ENCODE results near the gene NCKIPSD.

DNA sequence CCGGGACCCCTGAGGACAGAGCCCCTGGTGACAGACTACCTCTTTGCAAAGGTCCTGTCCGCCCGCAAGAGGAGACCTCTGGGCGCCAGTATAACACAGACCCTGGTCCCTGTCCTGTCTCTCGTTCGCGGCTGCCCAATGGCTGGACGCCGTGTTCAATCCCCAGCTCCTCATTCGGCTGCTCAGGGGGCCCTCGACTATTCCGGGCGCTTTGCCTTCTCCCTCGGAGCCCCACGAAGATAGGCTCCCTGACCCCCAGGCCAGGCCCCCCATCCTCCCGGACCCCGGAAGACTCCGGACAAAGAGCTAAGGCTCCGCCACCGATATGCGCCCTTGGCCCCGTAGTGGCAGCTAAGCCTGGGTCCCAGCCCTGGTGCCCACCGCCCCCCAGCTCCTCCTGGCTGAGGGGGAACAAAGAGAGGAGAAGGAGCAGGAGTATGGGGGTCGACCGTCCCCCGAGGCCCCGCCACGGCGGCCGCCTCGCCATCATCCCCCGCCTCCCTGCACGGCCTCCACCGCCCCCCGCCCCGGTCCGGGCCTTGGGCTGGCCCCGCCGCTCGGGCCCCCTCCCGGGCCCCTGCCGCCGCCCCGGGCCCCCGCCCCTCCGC, 23.5 kb downstream of the NCKIPSD start:
- TF ChIP-seq, protein P1, sequence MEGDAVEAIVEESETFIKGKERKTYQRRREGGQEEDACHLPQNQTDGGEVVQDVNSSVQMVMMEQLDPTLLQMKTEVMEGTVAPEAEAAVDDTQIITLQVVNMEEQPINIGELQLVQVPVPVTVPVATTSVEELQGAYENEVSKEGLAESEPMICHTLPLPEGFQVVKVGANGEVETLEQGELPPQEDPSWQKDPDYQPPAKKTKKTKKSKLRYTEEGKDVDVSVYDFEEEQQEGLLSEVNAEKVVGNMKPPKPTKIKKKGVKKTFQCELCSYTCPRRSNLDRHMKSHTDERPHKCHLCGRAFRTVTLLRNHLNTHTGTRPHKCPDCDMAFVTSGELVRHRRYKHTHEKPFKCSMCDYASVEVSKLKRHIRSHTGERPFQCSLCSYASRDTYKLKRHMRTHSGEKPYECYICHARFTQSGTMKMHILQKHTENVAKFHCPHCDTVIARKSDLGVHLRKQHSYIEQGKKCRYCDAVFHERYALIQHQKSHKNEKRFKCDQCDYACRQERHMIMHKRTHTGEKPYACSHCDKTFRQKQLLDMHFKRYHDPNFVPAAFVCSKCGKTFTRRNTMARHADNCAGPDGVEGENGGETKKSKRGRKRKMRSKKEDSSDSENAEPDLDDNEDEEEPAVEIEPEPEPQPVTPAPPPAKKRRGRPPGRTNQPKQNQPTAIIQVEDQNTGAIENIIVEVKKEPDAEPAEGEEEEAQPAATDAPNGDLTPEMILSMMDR (IDR thresholded peaks at IDR 0.05), result no peak
- no peak for TF ChIP-seq POLR2AphosphoS5 (IDR thresholded peaks at IDR 0.05; ENCODE audit: insufficient read depth in 1 of 2, low read depth in 1 of 2)
- no peak for TF ChIP-seq POLR2A (IDR thresholded peaks at IDR 0.05)
